ENCODE results near the gene AKAP13. TPM values are rescaled to one million over a fixed set of nuclear protein-coding genes. Genes with fewer than 3 reads are reported as not detected.

The AKAP13 gene
- polyA plus RNA-seq, 2 of the 4 experiments (the other 2 are of a cell fraction), result 20.4 to 28.8 TPM

DNA sequence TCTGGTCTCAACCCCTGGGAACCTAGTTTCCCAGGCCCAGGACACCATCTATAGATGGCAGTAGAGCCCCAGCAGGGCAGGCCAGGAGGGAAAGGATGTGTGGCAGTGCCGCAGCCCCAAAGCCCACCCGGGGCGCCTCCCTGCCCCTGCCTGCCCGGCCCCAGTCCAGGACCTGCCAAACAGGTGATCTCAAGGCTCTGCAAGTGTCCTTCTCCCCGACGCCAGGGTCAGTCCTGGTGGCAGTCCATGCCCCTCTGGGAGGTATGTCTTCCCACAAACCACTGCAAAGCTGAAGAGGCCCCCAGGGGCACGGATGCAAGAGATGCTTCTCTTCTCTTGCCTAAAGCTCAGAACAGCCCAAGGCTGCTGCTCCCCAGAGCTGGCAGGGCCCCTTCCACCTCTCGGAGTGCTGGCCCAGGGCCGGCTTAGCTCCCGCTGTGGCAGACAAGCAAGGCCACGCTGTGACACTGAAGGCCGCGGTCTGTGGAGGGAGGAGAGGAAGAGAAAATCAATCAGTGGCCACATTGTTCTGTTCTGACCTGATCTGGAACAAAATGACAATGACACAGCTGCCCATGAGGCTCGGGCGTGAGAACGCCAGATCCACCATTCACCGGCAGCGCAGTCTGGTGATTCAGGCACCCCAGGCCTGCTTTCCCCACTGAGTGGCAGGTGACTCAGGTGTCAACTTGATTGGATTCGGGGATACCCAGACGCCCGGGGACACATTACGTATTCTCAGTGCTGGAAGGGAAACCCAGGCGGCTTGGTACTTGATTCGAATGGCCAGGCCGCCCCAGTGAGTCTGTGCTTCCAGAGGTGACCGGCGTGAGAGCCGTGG is 380.3 kb downstream of the AKAP13 start (continued):
- TF ChIP-seq, protein P1, sequence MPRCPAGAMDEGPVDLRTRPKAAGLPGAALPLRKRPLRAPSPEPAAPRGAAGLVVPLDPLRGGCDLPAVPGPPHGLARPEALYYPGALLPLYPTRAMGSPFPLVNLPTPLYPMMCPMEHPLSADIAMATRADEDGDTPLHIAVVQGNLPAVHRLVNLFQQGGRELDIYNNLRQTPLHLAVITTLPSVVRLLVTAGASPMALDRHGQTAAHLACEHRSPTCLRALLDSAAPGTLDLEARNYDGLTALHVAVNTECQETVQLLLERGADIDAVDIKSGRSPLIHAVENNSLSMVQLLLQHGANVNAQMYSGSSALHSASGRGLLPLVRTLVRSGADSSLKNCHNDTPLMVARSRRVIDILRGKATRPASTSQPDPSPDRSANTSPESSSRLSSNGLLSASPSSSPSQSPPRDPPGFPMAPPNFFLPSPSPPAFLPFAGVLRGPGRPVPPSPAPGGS (IDR thresholded peaks at IDR 0.05), result no peak
- no peak for TF ChIP-seq ZNF302 (CRISPR knock-in tag; IDR thresholded peaks at IDR 0.05)

DNA sequence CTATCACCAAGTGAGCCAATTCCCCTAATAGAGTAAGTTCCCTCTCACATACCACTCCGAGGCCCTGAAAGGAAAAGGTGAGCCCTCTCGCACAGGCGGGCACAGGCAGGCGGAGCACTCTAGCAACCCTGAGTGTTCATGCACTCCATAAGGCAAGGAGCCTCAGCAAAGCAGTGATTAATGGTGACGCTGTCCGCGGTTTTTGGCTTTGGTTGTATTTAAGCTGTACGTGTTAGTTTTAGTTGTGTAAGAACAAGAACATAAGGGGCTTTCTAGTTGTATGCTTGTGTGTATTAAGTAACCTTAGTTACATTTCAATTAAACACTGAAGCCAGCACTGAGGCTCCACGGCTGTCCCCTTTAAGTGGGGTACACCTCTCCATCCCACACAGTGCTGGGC is 381.2 kb downstream of the AKAP13 start:
- CTCF ChIA-PET, result interaction anchor here (0.8 to 2.9 kb wide), 6 partner anchors 9 to 70 kb away, joined by 3 to 9 read pairs (median 4); no protein-coding TSS in a partner anchor
- TF ChIP-seq JUN (IDR thresholded peaks at IDR 0.05) (no peak), HOXB5 (CRISPR knock-in tag; IDR thresholded peaks at IDR 0.05) (no peak), CBX2 (IDR thresholded peaks at IDR 0.05; ENCODE audit: borderline replicate concordance, low read depth) (no peak), TFCP2L1 (CRISPR knock-in tag; IDR thresholded peaks at IDR 0.05) (no peak), HEYL (CRISPR knock-in tag; IDR thresholded peaks at IDR 0.05) (no peak), HOXB13 (CRISPR knock-in tag; IDR thresholded peaks at IDR 0.05; ENCODE audit: low read depth) (no peak), CEBPB (IDR thresholded peaks at IDR 0.05) (no peak), KDM5A (IDR thresholded peaks at IDR 0.05) (no peak)
- TF ChIP-seq, protein P2, sequence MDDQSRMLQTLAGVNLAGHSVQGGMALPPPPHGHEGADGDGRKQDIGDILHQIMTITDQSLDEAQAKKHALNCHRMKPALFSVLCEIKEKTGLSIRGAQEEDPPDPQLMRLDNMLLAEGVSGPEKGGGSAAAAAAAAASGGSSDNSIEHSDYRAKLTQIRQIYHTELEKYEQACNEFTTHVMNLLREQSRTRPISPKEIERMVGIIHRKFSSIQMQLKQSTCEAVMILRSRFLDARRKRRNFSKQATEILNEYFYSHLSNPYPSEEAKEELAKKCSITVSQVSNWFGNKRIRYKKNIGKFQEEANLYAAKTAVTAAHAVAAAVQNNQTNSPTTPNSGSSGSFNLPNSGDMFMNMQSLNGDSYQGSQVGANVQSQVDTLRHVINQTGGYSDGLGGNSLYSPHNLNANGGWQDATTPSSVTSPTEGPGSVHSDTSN (IDR thresholded peaks at IDR 0.05), result no peak
- no peaks in the 10 kb centered on the region for H3K9me3 ChIP-seq
- ATAC-seq, result no peak
- no peak for FAIRE-seq
- WGBS (ENCODE audit: missing lambda C conversion rate), result 93% methylated on average over 9 of the region's 9 CpGs
- H3K4me3 ChIP-seq, result no peak overlapping the region
- no peak overlapping the region for H3K4me2 ChIP-seq
- POLR2A ChIA-PET, result no interaction called here
- no peak overlapping the region for H3K27ac ChIP-seq
- DNase-seq (ENCODE audit: low read depth in 1 of 2, low spot score in 1 of 2), result no peak
- no peaks in the 10 kb centered on the region for H3K4me1 ChIP-seq

DNA sequence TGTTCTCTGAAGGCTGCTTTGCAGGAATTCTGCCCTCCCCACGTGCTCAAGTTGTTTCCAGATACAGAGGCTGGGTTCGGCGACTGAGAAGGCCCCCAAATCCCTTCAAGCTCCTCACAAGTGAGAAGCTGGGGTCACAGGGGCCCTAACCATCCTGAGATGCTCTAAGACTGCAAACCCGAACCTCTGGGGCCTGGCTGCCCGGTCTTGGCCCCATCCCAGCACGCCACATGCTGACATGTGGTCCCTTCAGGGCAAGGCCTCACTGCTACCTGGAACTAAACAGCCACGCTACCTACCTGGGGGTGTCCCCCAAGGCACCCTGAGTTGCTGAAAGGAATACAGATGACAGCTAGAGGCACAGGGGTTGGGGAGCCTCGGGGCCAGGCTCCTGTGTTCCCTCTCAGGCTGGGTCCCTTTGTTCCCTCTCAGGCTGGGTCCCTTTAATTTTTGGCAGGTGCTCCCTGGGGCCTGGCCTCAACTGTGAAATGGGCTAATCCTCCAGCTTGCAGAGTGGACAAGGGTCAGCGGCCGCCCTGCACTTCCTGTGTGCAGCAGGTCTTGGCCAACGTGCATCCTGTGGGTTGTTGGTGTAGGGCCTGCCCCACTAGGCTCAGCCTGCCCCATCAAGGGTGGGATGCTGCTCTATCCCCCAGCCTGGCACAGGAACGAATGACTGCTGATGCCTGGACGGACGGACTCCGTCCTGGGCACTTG is 381.8 kb downstream of the AKAP13 start:
- H3K4me3 ChIP-seq, result no peak overlapping the region
- no peaks in the 10 kb centered on the region for H3K4me1 ChIP-seq
- WGBS (ENCODE audit: missing lambda C conversion rate), result 82% methylated on average over 15 of the region's 15 CpGs
- TF ChIP-seq TFCP2L1 (CRISPR knock-in tag; IDR thresholded peaks at IDR 0.05) (no peak), HOXA7 (CRISPR knock-in tag; IDR thresholded peaks at IDR 0.05) (no peak), ZNF302 (CRISPR knock-in tag; IDR thresholded peaks at IDR 0.05) (no peak), JUN (IDR thresholded peaks at IDR 0.05) (no peak)
- TF ChIP-seq, protein P3, sequence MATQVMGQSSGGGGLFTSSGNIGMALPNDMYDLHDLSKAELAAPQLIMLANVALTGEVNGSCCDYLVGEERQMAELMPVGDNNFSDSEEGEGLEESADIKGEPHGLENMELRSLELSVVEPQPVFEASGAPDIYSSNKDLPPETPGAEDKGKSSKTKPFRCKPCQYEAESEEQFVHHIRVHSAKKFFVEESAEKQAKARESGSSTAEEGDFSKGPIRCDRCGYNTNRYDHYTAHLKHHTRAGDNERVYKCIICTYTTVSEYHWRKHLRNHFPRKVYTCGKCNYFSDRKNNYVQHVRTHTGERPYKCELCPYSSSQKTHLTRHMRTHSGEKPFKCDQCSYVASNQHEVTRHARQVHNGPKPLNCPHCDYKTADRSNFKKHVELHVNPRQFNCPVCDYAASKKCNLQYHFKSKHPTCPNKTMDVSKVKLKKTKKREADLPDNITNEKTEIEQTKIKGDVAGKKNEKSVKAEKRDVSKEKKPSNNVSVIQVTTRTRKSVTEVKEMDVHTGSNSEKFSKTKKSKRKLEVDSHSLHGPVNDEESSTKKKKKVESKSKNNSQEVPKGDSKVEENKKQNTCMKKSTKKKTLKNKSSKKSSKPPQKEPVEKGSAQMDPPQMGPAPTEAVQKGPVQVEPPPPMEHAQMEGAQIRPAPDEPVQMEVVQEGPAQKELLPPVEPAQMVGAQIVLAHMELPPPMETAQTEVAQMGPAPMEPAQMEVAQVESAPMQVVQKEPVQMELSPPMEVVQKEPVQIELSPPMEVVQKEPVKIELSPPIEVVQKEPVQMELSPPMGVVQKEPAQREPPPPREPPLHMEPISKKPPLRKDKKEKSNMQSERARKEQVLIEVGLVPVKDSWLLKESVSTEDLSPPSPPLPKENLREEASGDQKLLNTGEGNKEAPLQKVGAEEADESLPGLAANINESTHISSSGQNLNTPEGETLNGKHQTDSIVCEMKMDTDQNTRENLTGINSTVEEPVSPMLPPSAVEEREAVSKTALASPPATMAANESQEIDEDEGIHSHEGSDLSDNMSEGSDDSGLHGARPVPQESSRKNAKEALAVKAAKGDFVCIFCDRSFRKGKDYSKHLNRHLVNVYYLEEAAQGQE (IDR thresholded peaks at IDR 0.05), result no peak
- TF ChIP-seq, protein P2 (IDR thresholded peaks at IDR 0.05), result no peak
- ATAC-seq (no peak), DNase-seq (ENCODE audit: low read depth in 1 of 2, low spot score in 1 of 2) (no peak), FAIRE-seq (no peak)
- no peak overlapping the region for H3K27ac ChIP-seq
- CTCF ChIA-PET, result interaction anchor here (0.8 to 4.9 kb wide), 4 partner anchors 8 to 79 kb away, joined by 3 to 27 read pairs (median 6); no protein-coding TSS in a partner anchor
- POLR2A ChIA-PET, result no interaction called here
- no peak overlapping the region for H3K4me2 ChIP-seq
- H3K9me3 ChIP-seq, result no peaks in the 10 kb centered on the region
